ENCODE data around the gene NDUFS3.
A peak's percentile ranks its signal among the peaks of the same experiment; 100 is the strongest.
"Not testable (repeated sequence)": the region's sequence is repeated elsewhere in the genome, so short reads cannot be mapped to it uniquely, and the experiment has no call there.

Gene NDUFS3

GRCh38 chr11:47552056-47552565, 26.8 kb upstream of the NDUFS3 start:
- DNase-seq (ENCODE audit: low spot score): no peak
- Histone ChIP-seq H3K36me3 (ENCODE audit: low read depth) (peaks cover 34% of the 10 kb centered on the region), H3K9me3 (ENCODE audit: severe bottlenecking) (no peaks in the 10 kb centered on the region), H3K4me3 (ENCODE audit: severe bottlenecking) (peak overlapping the region; percentile 75), H3K27me3 (ENCODE audit: insufficient read depth, poor library complexity, severe bottlenecking) (no peaks in the 10 kb centered on the region), H3K4me1 (ENCODE audit: insufficient read depth, poor library complexity, severe bottlenecking) (peaks cover 28% of the 10 kb centered on the region), H3K27ac (ENCODE audit: poor library complexity, severe bottlenecking) (peak overlapping the region; percentile 82)
- no peak for TF ChIP-seq CTCF (IDR thresholded peaks at IDR 0.05; ENCODE audit: poor library complexity, severe bottlenecking)
- ATAC-seq (ENCODE audit: low read depth): peak; percentile 13; the same call in 1 of the 3 replicates

DNA sequence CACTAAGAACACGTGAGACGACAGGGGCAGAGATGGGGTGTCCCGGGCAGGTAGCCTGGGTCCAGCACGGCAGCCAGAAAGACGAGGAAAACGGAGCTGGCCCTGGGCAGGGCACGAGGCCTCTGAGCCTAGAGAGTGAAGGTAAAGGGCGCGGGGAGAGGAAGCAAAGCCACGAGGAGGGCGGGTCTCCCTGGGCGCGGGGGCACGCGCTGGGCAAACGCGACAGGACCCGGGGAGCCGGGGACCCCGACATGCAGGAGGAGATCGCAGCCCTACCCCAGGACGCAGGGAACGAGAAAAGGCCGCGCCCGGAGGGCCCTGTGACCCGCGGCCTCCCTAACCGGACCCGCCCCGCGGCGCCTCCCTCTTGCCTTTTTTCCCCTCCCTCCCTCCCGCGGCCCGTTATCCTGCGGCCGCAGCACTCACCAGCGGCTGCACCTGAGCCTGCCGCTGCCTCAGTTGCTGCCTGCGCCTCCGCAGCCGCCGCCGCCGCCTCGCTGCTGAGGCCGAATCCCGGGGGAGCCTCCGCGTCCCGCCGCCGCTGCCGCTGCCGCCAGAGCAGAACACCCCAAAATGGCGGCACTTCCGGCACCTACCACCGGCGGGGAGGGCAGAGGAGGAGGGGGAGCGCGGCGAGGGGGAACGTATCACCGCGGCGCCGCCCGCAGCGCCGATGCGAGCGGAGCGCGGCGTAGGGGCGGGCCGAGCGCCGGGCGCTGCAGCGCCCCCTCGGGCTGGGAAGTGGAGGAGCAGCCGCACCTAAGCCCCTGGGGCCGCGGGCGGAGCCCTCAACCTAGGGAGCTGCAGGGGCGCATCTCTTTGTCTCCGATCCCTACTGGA, 26.1 kb upstream of the NDUFS3 start, which contains the start of gene CELF1:
CELF1 (minus strand) TSS at position 567 of the 840 bp plus-strand sequence. CDS start 53,609 bp downstream, outside the sequence.
- DNase-seq (ENCODE audit: low spot score): peak; percentile 90
- peak within 1 kb of the TSS; percentile 82 for H3K27ac ChIP-seq (ENCODE audit: poor library complexity, severe bottlenecking)

DNA sequence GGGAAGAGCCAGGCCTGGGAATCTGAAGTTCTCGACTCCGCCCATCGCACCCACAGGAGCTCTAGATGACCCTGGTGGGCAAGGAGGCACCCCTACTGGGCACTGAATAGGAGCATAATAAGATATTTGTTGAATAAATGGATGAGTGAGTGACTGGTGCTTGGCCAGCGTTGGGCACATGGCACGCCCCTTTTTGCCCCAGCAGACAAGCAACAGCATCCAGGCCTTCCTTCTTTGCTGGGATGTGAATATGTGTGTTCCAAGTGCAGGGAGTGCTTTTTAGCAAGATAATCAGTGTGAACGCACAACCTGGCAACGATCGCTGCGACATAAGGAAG, 25.5 kb upstream of the NDUFS3 start:
- H3K9me3 ChIP-seq (ENCODE audit: severe bottlenecking): no peaks in the 10 kb centered on the region
- peak overlapping the region; percentile 75 for H3K4me3 ChIP-seq (ENCODE audit: severe bottlenecking)
- ATAC-seq (ENCODE audit: low read depth) (peak; percentile 50), DNase-seq (ENCODE audit: low spot score) (no peak)
- H3K4me1 ChIP-seq (ENCODE audit: insufficient read depth, poor library complexity, severe bottlenecking): peaks cover 16% of the 10 kb centered on the region
- peak overlapping the region; percentile 82 for H3K27ac ChIP-seq (ENCODE audit: poor library complexity, severe bottlenecking)
- peak; percentile 79 for TF ChIP-seq CTCF (IDR thresholded peaks at IDR 0.05; ENCODE audit: poor library complexity, severe bottlenecking)
- no peaks in the 10 kb centered on the region for H3K27me3 ChIP-seq (ENCODE audit: insufficient read depth, poor library complexity, severe bottlenecking)
- peaks cover 27% of the 10 kb centered on the region for H3K36me3 ChIP-seq (ENCODE audit: low read depth)

More for the DNA sequence above, 26.1 kb upstream of the NDUFS3 start, which contains the start of gene CELF1:
- H3K9me3 ChIP-seq (ENCODE audit: severe bottlenecking): no peaks in the 10 kb centered on the region
- H3K36me3 ChIP-seq (ENCODE audit: low read depth): peaks cover 32% of the 10 kb centered on the region
- peak within 1 kb of the TSS; percentile 75 for H3K4me3 ChIP-seq (ENCODE audit: severe bottlenecking)
- H3K4me1 ChIP-seq (ENCODE audit: insufficient read depth, poor library complexity, severe bottlenecking): peaks cover 21% of the 10 kb centered on the region
- ATAC-seq (ENCODE audit: low read depth): peak; percentile 91
- TF ChIP-seq CTCF (IDR thresholded peaks at IDR 0.05; ENCODE audit: poor library complexity, severe bottlenecking): peak; percentile 98
- no peaks in the 10 kb centered on the region for H3K27me3 ChIP-seq (ENCODE audit: insufficient read depth, poor library complexity, severe bottlenecking)

DNA sequence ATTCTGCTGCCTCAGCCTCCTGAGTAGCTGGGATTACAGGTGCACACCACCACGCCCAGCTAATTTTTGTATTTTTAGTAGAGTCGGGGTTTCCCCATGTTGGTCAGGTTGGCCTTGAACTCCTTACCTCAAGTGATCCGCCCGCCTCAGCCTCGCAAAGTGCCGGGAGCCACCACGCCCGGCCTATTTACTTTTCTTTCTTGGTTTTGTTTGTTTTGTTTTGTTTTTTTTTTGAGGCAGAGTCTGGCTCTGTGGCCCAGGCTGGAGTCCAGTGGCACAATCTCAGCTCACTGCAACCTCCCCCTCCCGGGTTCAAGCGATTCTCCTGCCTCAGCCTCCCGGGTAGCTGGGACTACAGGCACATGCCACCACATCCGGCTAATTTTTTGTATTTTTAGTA, 21.9 kb upstream of the NDUFS3 start:
- not testable (repeated sequence) for H3K27me3 ChIP-seq (ENCODE audit: insufficient read depth, poor library complexity, severe bottlenecking); DNase-seq (ENCODE audit: low spot score)

DNA sequence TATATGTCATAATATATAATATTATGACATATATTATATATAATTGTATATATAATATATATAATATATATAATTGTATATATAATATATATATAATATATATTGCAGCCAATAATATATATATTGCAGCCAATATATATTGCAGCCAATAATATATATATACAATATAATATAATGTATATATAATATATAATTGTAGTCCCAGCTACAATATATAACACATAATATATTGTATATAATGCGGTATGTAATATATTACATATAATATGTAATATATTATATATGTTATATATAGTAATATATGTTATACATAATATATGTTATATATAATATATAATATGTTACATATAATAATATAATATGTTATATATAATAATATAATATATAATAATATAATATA, 20.2 kb upstream of the NDUFS3 start:
- DNase-seq (ENCODE audit: low spot score) (no peak), ATAC-seq (ENCODE audit: low read depth) (no peak)
- no peaks in the 10 kb centered on the region for H3K9me3 ChIP-seq (ENCODE audit: severe bottlenecking)
- no peak for TF ChIP-seq CTCF (IDR thresholded peaks at IDR 0.05; ENCODE audit: poor library complexity, severe bottlenecking)
- H3K36me3 ChIP-seq (ENCODE audit: low read depth): no peaks in the 10 kb centered on the region
- H3K27me3 ChIP-seq (ENCODE audit: insufficient read depth, poor library complexity, severe bottlenecking): no peaks in the 10 kb centered on the region
- no peak overlapping the region for H3K4me3 ChIP-seq (ENCODE audit: severe bottlenecking)
- no peaks in the 10 kb centered on the region for H3K4me1 ChIP-seq (ENCODE audit: insufficient read depth, poor library complexity, severe bottlenecking)
- no peak overlapping the region for H3K27ac ChIP-seq (ENCODE audit: poor library complexity, severe bottlenecking)

More for the DNA sequence above, 21.9 kb upstream of the NDUFS3 start:
- not testable (repeated sequence) for H3K4me3 ChIP-seq (ENCODE audit: severe bottlenecking); H3K36me3 ChIP-seq (ENCODE audit: low read depth); H3K9me3 ChIP-seq (ENCODE audit: severe bottlenecking); H3K27ac ChIP-seq (ENCODE audit: poor library complexity, severe bottlenecking); ATAC-seq (ENCODE audit: low read depth); H3K4me1 ChIP-seq (ENCODE audit: insufficient read depth, poor library complexity, severe bottlenecking)
